ENCODE data around the gene CEPT1.

Gene CEPT1

DNA sequence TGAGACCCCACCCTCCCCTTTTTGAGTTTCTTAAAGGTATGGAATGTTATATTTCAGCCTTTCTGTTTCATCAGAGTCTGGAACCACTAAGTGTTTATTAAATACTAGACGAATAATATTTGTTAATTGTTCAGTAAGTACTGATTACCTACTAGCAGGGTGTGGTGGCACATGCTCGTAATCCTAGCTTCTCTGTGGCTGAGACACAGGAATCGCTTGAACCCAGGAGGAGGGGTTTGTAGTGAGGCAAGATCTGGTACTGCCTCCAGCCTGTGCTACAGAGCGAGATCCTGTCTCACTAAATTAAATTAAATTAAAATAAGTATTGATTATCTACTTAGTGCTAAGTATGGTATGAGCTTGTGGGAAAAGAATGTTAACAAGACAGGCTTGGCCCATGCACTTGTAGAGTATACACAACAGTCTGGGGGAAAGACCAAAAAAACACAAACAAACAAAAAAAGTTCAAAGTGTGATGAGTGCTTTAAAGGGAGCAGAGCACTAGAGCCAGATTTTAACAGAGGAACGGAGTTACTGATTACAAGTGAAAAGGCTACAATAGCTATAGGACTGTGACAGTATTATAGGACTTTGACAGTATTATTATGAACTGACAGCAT, 2.4 kb downstream of the CEPT1 start:
- TF ChIP-seq POLR2AphosphoS5 (IDR thresholded peaks at IDR 0.05; ENCODE audit: borderline replicate concordance, low read depth, low read length), result no peak
- TF ChIP-seq EZH2 (IDR thresholded peaks at IDR 0.05), result no peak
- no peak for TF ChIP-seq FOXP2 (optimal IDR thresholded peaks at IDR 0.05; ENCODE audit: control extremely low read depth, extremely low read length, insufficient read depth)
- peaks cover 6% of the 10 kb centered on the region for H3K36me3 ChIP-seq (ENCODE audit: insufficient read depth, low read length)
- H3K9me3 ChIP-seq (ENCODE audit: low read depth, low read length), result no peaks in the 10 kb centered on the region
- H3K4me3 ChIP-seq, result no peak overlapping the region
- no peak overlapping the region for H3K27ac ChIP-seq
- H3K9ac ChIP-seq (ENCODE audit: insufficient read length), result peak overlapping the region; percentile 88
- no peak for DNase-seq (ENCODE audit: low read depth, low spot score)

DNA sequence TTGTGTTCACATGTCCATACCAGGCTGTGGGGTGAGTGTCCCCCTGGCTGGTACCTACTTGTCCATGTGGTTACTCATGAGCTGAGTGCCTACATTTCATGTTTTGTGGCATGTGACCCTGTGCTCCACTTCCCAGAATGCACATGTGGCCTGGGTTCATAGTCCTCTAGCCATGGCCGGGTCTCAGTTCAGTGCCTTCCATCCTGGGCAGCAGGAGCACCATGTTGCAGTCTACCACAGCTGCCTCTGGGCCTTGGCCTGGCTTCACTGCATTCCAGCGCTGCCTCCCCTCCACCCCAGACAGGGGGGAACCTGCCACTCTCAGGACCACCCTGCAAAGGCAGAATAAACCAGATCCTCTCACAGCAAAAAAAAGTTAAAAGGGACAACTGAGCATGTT, 5.5 kb downstream of the CEPT1 start:
- no peak for TF ChIP-seq POLR2AphosphoS5 (IDR thresholded peaks at IDR 0.05; ENCODE audit: borderline replicate concordance, low read depth, low read length)
- no peak for TF ChIP-seq EZH2 (IDR thresholded peaks at IDR 0.05)
- no peak for TF ChIP-seq FOXP2 (optimal IDR thresholded peaks at IDR 0.05; ENCODE audit: control extremely low read depth, extremely low read length, insufficient read depth)
- peaks cover 29% of the 10 kb centered on the region for H3K36me3 ChIP-seq (ENCODE audit: insufficient read depth, low read length)
- no peaks in the 10 kb centered on the region for H3K9me3 ChIP-seq (ENCODE audit: low read depth, low read length)
- no peak overlapping the region for H3K4me3 ChIP-seq
- no peak overlapping the region for H3K27ac ChIP-seq
- DNase-seq (ENCODE audit: low read depth, low spot score), result no peak
- H3K9ac ChIP-seq (ENCODE audit: insufficient read length), result no peak overlapping the region

DNA sequence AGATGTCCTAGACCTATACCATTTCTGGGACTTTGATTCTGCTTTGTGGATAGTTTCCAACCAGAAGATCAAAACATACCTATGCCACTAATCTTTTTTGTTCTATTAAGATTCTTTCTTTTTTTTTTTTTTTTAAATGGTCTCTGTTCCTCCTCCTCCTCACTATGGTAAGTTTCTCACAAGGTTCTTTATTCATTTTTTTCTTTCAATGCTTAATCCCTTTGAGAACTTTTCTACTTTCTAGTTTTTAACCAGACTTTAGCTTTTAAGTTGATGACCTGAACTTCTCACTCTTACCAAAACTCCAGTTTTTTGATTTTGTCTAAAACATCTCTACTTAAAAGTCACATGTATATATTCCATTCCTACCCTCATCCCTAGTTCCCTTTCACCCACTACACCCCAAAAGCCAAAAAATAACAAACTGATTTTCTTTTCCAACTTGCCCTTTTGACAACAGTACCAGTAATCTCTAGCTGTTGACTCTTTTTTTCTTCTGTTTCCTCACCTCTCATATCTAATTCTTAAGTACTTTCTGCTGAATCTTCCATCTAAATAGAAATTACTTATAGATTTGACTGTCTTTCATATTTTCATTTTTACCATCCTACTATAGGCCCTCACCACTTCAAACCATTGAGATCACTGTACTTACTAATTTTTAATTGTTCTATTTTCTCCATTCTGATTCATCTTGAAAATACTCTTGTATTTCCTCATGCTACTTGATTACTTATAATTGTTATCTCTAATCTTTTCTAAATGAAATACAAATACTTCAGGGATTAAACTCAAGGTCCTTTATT, 6.1 kb downstream of the CEPT1 start:
- no peak overlapping the region for H3K27ac ChIP-seq
- no peaks in the 10 kb centered on the region for H3K9me3 ChIP-seq (ENCODE audit: low read depth, low read length)
- no peak overlapping the region for H3K4me3 ChIP-seq
- TF ChIP-seq EZH2 (IDR thresholded peaks at IDR 0.05) (no peak), POLR2AphosphoS5 (IDR thresholded peaks at IDR 0.05; ENCODE audit: borderline replicate concordance, low read depth, low read length) (no peak), FOXP2 (optimal IDR thresholded peaks at IDR 0.05; ENCODE audit: control extremely low read depth, extremely low read length, insufficient read depth) (no peak)
- H3K9ac ChIP-seq (ENCODE audit: insufficient read length), result no peak overlapping the region
- peaks cover 35% of the 10 kb centered on the region for H3K36me3 ChIP-seq (ENCODE audit: insufficient read depth, low read length)
- DNase-seq (ENCODE audit: low read depth, low spot score), result no peak

DNA sequence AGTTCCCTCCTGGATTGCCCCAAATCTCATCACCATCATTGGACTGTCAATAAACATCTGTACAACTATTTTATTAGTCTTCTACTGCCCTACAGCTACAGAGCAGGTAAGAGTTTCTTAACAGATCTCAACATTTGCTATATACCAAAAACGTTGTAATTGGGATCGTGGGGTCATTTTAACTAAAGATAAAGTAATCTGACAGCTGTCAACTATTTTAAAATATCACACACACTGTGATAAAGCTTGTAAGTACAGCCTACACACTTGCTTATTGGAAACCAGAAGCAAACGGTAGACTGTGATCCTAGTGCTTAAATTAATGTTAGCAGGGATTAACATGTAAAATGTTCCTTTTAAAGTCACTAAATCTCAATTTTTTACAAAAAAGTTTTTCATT, 7.9 kb downstream of the CEPT1 start:
- no peak overlapping the region for H3K4me3 ChIP-seq

DNA sequence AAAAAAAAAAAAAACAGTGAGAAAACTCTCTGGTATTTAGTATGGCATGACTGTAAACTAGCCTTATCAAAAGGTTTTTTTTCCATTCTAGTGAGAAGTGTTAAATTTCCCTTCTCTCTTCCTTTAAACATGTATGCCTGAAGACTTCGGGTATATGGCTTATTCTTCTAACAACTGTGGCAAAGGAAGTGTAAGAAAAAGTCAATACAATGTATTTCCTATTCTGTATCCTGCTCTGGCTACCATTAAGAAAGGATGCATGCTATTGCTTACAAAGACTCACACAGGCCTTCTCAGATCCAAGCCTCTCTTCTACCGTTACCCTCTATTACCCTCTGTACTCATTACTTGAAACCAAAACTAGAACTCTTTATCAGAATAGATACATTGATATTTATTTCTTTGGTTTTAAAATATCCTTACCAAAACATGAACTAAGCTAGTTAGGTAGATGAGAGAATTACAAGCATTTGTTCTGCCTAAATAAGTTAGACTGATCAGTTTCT, 8.4 kb downstream of the CEPT1 start:
- H3K9me3 ChIP-seq (ENCODE audit: low read depth, low read length), result 0 out of 2 replicates have a peak, but pooled peaks cover 4% of the 10 kb centered on the region
- TF ChIP-seq POLR2AphosphoS5 (IDR thresholded peaks at IDR 0.05; ENCODE audit: borderline replicate concordance, low read depth, low read length) (no peak), FOXP2 (optimal IDR thresholded peaks at IDR 0.05; ENCODE audit: control extremely low read depth, extremely low read length, insufficient read depth) (no peak), EZH2 (IDR thresholded peaks at IDR 0.05) (no peak)
- H3K9ac ChIP-seq (ENCODE audit: insufficient read length), result no peak overlapping the region
- H3K36me3 ChIP-seq (ENCODE audit: insufficient read depth, low read length), result peaks cover 58% of the 10 kb centered on the region
- no peak overlapping the region for H3K27ac ChIP-seq
- DNase-seq (ENCODE audit: low read depth, low spot score), result no peak
- no peak overlapping the region for H3K4me3 ChIP-seq

More for the DNA sequence above, 7.9 kb downstream of the CEPT1 start:
- DNase-seq (ENCODE audit: low read depth, low spot score), result no peak
- no peak overlapping the region for H3K27ac ChIP-seq
- H3K9ac ChIP-seq (ENCODE audit: insufficient read length), result no peak overlapping the region
- TF ChIP-seq EZH2 (IDR thresholded peaks at IDR 0.05) (no peak), POLR2AphosphoS5 (IDR thresholded peaks at IDR 0.05; ENCODE audit: borderline replicate concordance, low read depth, low read length) (no peak), FOXP2 (optimal IDR thresholded peaks at IDR 0.05; ENCODE audit: control extremely low read depth, extremely low read length, insufficient read depth) (no peak)
- peaks cover 53% of the 10 kb centered on the region for H3K36me3 ChIP-seq (ENCODE audit: insufficient read depth, low read length)
- H3K9me3 ChIP-seq (ENCODE audit: low read depth, low read length), result no peaks in the 10 kb centered on the region

DNA sequence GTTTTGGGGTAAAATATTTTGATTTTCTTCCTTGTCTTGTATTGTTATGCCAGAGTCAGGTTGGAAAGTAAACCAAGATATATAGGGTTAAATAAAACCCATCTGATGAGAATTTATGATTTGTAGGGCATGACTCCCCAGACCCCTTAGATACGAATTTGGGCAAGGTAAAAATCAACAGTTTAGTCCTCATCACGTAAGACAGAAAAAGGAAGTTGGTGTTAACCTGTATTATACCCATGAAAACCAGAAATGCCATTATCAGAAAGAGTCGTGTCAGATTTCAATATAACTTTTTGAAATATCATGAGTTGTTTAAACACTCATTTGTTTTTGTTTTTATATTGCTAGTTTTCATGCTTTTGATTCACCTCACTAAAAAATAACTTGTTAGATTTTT, 11.8 kb downstream of the CEPT1 start:
- Histone ChIP-seq H3K4me3 (no peak overlapping the region), H3K9me3 (ENCODE audit: low read depth, low read length) (peaks cover 5% of the 10 kb centered on the region; the same call in 1 of the 2 replicates), H3K9ac (ENCODE audit: insufficient read length) (no peak overlapping the region), H3K27ac (no peak overlapping the region), H3K36me3 (ENCODE audit: insufficient read depth, low read length) (peaks cover 88% of the 10 kb centered on the region)
- TF ChIP-seq EZH2 (IDR thresholded peaks at IDR 0.05) (no peak), FOXP2 (optimal IDR thresholded peaks at IDR 0.05; ENCODE audit: control extremely low read depth, extremely low read length, insufficient read depth) (no peak), POLR2AphosphoS5 (IDR thresholded peaks at IDR 0.05; ENCODE audit: borderline replicate concordance, low read depth, low read length) (no peak)
- no peak for DNase-seq (ENCODE audit: low read depth, low spot score)

DNA sequence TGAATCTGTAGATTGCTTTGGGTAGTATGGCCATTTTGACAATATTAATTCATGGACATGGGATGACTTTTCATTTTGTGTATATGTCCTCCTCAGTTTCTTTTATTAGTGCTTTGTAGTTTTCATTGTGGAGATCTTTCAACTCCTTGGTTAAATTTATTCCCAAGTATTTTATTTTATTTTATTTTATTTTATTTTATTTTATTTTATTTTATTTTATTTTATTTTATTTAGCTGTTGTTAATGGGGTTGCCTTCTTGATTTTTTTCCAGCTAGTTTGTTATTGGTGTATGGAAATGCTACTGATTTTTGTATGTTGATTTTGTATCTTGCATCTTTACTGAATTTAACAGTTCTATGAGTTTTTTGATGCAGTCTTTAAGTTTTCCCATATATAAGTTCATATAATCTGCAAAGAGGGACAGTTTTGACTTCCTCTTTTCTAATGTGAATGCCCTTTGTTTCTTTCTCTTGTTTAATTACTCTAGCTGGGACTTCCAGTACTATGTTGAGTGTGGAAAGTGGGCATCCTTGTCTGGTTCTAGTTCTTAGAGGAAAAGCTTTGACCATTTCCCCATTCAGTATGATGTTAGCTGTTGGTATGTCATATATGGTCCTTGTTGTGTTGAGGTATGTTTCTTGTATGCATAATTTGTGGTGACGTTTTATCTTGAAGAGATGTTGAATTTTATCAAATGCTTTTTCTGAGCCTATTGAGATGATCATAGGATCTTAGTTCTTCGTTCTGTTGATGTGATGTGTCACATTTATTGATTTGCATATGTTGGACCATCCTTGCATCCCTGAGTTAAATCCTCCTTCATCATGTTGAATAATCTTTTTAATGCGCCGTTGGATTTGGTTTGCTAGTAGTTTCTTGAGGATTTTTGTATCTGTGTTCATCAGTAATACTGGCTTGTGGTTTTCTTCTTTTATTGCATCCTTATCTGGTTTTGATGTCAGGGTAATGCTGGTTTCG, 14.3 kb downstream of the CEPT1 start:
- Histone ChIP-seq H3K4me3 (no peak overlapping the region), H3K36me3 (ENCODE audit: insufficient read depth, low read length) (peaks cover 74% of the 10 kb centered on the region), H3K9ac (ENCODE audit: insufficient read length) (no peak overlapping the region), H3K27ac (no peak overlapping the region), H3K9me3 (ENCODE audit: low read depth, low read length) (peaks cover 5% of the 10 kb centered on the region; the same call in 1 of the 2 replicates)
- DNase-seq (ENCODE audit: low read depth, low spot score), result no peak
- TF ChIP-seq FOXP2 (optimal IDR thresholded peaks at IDR 0.05; ENCODE audit: control extremely low read depth, extremely low read length, insufficient read depth), result no peak
- no peak for TF ChIP-seq POLR2AphosphoS5 (IDR thresholded peaks at IDR 0.05; ENCODE audit: borderline replicate concordance, low read depth, low read length)
- TF ChIP-seq EZH2 (IDR thresholded peaks at IDR 0.05), result no peak

Data from SK-N-MC (cell line).